Skeletal muscle tissue (tissue), 1 donor: ENCODE results near the gene IFI44. TPM values are rescaled to one million over a fixed set of nuclear protein-coding genes. Genes with fewer than 3 reads are reported as not detected.

Source experiments
- total RNA-seq: library from RNA; depleted of rRNA; stranded (reverse); fragments of >200 nt; gene quantifications from one replicate; pipeline ENCODE4 v1.2.3, GENCODE V29; 2014

IFI44 gene
- total RNA-seq, 1 donor from 2014 or later = 11.5 TPM

Other genes with a start within 250 kb of the IFI44 start
- 17.2 TPM for gene PTGFR, start 158.9 kb upstream of the IFI44 start, total RNA-seq
- 7.3 TPM for gene IFI44L, start 29.4 kb upstream of the IFI44 start, total RNA-seq